ENCODE results near the gene BAG5. TPM values are rescaled to one million over a fixed set of nuclear protein-coding genes. Genes with fewer than 3 reads are reported as not detected.

Gene BAG5
- total RNA-seq, 1 donor from 2014 or later: 23.5 TPM

DNA sequence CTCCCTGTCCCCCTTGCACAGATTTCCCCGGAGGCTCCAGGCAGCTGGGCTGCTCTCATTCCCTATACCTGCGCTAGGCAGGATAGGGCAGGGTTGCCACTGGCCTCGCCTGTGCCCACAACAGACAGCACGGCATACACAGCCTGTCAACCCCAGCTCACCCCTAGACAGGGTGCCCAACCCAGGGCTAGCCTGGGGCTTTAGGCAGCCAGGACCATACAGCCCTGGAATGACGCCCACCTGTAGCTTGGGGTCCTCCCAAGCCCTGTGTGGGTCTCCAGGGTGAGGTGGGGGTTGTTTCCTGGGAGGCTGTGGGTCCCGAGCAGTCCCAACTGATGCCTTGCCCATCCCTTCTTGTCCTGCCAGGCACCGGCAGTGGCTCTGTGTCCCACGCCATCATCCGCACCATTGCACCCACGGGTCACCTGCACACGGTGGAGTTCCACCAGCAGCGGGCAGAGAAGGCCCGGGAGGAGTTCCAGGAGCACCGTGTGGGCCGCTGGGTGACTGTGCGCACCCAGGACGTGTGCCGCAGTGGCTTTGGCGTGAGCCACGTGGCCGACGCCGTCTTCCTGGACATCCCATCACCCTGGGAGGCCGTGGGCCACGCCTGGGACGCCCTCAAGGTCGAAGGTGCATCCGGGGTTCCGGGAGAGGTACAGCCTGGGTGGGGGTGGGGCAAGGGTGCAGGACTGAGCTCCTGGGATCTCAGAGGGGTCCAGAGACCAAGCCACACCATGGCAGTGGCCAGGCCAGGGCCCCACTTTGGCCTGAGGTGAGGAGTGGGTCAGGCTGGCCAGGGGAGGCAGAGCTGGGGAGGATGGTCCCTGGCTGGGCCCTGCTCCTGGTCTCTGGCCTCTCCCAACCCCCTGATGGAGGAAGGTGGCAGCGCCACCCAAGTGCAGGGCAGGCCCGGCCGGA, 30.0 kb downstream of the BAG5 start:
- H3K27me3 Mint-ChIP-seq: no peaks in the 10 kb centered on the region

GRCh38 chr14:103531421-103532215, 30.8 kb downstream of the BAG5 start:
- DNase-seq (ENCODE audit: low spot score, unreplicated experiment): no peak
- Mint-ChIP-seq H3K27me3 (no peaks in the 10 kb centered on the region), H3K4me1 (ENCODE audit: low read depth) (peaks cover 21% of the 10 kb centered on the region), H3K27ac (no peak overlapping the region), H3K36me3 (ENCODE audit: insufficient read depth) (no peaks in the 10 kb centered on the region), H3K4me3 (ENCODE audit: low read depth) (peak overlapping the region; percentile 35), H3K9me3 (ENCODE audit: low read depth) (no peaks in the 10 kb centered on the region)
- TF ChIP-seq, protein P1, sequence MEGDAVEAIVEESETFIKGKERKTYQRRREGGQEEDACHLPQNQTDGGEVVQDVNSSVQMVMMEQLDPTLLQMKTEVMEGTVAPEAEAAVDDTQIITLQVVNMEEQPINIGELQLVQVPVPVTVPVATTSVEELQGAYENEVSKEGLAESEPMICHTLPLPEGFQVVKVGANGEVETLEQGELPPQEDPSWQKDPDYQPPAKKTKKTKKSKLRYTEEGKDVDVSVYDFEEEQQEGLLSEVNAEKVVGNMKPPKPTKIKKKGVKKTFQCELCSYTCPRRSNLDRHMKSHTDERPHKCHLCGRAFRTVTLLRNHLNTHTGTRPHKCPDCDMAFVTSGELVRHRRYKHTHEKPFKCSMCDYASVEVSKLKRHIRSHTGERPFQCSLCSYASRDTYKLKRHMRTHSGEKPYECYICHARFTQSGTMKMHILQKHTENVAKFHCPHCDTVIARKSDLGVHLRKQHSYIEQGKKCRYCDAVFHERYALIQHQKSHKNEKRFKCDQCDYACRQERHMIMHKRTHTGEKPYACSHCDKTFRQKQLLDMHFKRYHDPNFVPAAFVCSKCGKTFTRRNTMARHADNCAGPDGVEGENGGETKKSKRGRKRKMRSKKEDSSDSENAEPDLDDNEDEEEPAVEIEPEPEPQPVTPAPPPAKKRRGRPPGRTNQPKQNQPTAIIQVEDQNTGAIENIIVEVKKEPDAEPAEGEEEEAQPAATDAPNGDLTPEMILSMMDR (IDR thresholded peaks at IDR 0.05; ENCODE audit: unreplicated experiment): no peak

More for the DNA sequence above, 30.0 kb downstream of the BAG5 start:
- DNase-seq (ENCODE audit: low spot score, unreplicated experiment): no peak
- no peaks in the 10 kb centered on the region for H3K36me3 Mint-ChIP-seq (ENCODE audit: insufficient read depth)
- H3K4me3 Mint-ChIP-seq (ENCODE audit: low read depth): no peak overlapping the region
- no peak overlapping the region for H3K27ac Mint-ChIP-seq
- TF ChIP-seq, protein P1 (IDR thresholded peaks at IDR 0.05; ENCODE audit: unreplicated experiment): no peak
- H3K4me1 Mint-ChIP-seq (ENCODE audit: low read depth): peaks cover 15% of the 10 kb centered on the region
- no peaks in the 10 kb centered on the region for H3K9me3 Mint-ChIP-seq (ENCODE audit: low read depth)

- TF ChIP-seq, protein P1 (IDR thresholded peaks at IDR 0.05; ENCODE audit: unreplicated experiment): no peak
- Mint-ChIP-seq H3K9me3 (ENCODE audit: low read depth) (no peaks in the 10 kb centered on the region), H3K4me3 (ENCODE audit: low read depth) (no peak overlapping the region), H3K36me3 (ENCODE audit: insufficient read depth) (no peaks in the 10 kb centered on the region), H3K27me3 (no peaks in the 10 kb centered on the region), H3K27ac (peak overlapping the region; percentile 64), H3K4me1 (ENCODE audit: low read depth) (peaks cover 25% of the 10 kb centered on the region)
- no peak for DNase-seq (ENCODE audit: low spot score, unreplicated experiment)
Measured at GRCh38 chr14:103530831-103531230, 31.6 kb downstream of the BAG5 start.

- H3K4me1 Mint-ChIP-seq (ENCODE audit: low read depth): peaks cover 30% of the 10 kb centered on the region
- H3K36me3 Mint-ChIP-seq (ENCODE audit: insufficient read depth): no peaks in the 10 kb centered on the region
- DNase-seq (ENCODE audit: low spot score, unreplicated experiment): no peak
- no peaks in the 10 kb centered on the region for H3K27me3 Mint-ChIP-seq
- peak overlapping the region; percentile 64 for H3K27ac Mint-ChIP-seq
- H3K9me3 Mint-ChIP-seq (ENCODE audit: low read depth): no peaks in the 10 kb centered on the region
- peak overlapping the region; percentile 89 for H3K4me3 Mint-ChIP-seq (ENCODE audit: low read depth)
- TF ChIP-seq, protein P1 (IDR thresholded peaks at IDR 0.05; ENCODE audit: unreplicated experiment): no peak
Measured at GRCh38 chr14:103530390-103530789, 32.1 kb downstream of the BAG5 start.

All from progenitor cell of endocrine pancreas (in vitro differentiated cells).